K562 (cell line): Measurements from ENCODE around the gene RPL15. TPM values are rescaled to one million over a fixed set of nuclear protein-coding genes. Genes with fewer than 3 reads are reported as not detected.

ENCODE experiments used
- GTF2A2 ChIP-seq: IDR thresholded peaks from 2 replicates; pipeline ENCODE4 v1.6.1; 2016; ENCODE audit warnings: mild to moderate bottlenecking, missing genetic modification characterization, missing compliant biosample characterization
- KDM2B ChIP-seq: fragments of 250-450 bp; sonication (Bioruptor Pico); IDR thresholded peaks from 2 replicates; pipeline ENCODE4 v1.8.0; 2021; ENCODE audit warnings: mild to moderate bottlenecking, moderate library complexity
- PTTG1 ChIP-seq: fragments of 450-650 bp; IDR thresholded peaks from 2 replicates; pipeline ENCODE4 v1.6.1; 2016; ENCODE audit warnings: low read depth, mild to moderate bottlenecking, missing genetic modification characterization, missing compliant biosample characterization
- TBL1XR1 ChIP-seq, 2 experiments: IDR thresholded peaks; 2 replicates each; pipeline ENCODE4 v1.6.1; 2012; ENCODE audit warnings: improper control_type of control experiment in 2 of 2, low read length in 2 of 2, mild to moderate bottlenecking in 1 of 2
- ZNF444 ChIP-seq: fragments of 250-450 bp; sonication (Bioruptor Pico); IDR thresholded peaks from 2 replicates; pipeline ENCODE4 v1.4.0; 2020; ENCODE audit warnings: mild to moderate bottlenecking, moderate library complexity
- ZNF79 ChIP-seq: fragments of 250-450 bp; sonication (Bioruptor Pico); IDR thresholded peaks from 2 replicates; pipeline ENCODE4 v1.4.0; 2020; ENCODE audit warnings: low read depth, mild to moderate bottlenecking, moderate library complexity
- polyA plus RNA-seq, 8 experiments: library from polyadenylated mRNA; depleted of rRNA in 4 of 8; stranded (reverse) in 5 of 8; unstranded in 3 of 8; fragments of >200 nt; fragmentation: Nextera tagmentation in 2 of 8; fragmentation: Illumina TruSeq in 1 of 8; extraction: Ambion mirVana in 2 of 8; extraction: Trizol in 1 of 8; gene quantifications; 2 replicates each; pipeline versions ENCODE4 v1.2.1 to v1.2.3, GENCODE V29; 2011 to 2014; ENCODE audit warnings: inconsistent platforms in 1 of 8, missing spikeins in 1 of 8
- total RNA-seq, 7 experiments: library from RNA; depleted of rRNA in 6 of 7; stranded (reverse); fragments of >200 nt in 6 of 7; fragmentation: Illumina TruSeq in 2 of 7; extraction: Trizol in 2 of 7; gene quantifications; 2 replicates each; pipeline versions ENCODE4 v1.2.1 to v1.2.3, GENCODE V29; 2011 to 2021; ENCODE audit warnings: low replicate concordance in 1 of 7
- TF ChIP-seq, protein P1 (sequence below), 2 experiments: fragments of 450-650 bp in 1 of 2; sonication (generic) in 1 of 2; formaldehyde crosslinking in 1 of 2; IDR thresholded peaks; 2 replicates each; pipeline versions ENCODE4 v1.7.1 to v1.9.0; 2016 to 2022; ENCODE audit warnings: inconsistent platforms in 1 of 2, mild to moderate bottlenecking in 1 of 2, missing genetic modification reagents in 1 of 2
- TF ChIP-seq, protein P2 (sequence below): sonication (generic); formaldehyde crosslinking; IDR thresholded peaks from 2 replicates; pipeline ENCODE4 v1.4.0; 2020; ENCODE audit warnings: mild to moderate bottlenecking, missing genetic modification reagents

The RPL15 gene
- total and polyA plus RNA-seq, 9 of the 15 experiments (the other 6 are each of a cell fraction or from before 2014, with no cell fraction given) = 2,393 to 8,850 (median 3,928) TPM

DNA sequence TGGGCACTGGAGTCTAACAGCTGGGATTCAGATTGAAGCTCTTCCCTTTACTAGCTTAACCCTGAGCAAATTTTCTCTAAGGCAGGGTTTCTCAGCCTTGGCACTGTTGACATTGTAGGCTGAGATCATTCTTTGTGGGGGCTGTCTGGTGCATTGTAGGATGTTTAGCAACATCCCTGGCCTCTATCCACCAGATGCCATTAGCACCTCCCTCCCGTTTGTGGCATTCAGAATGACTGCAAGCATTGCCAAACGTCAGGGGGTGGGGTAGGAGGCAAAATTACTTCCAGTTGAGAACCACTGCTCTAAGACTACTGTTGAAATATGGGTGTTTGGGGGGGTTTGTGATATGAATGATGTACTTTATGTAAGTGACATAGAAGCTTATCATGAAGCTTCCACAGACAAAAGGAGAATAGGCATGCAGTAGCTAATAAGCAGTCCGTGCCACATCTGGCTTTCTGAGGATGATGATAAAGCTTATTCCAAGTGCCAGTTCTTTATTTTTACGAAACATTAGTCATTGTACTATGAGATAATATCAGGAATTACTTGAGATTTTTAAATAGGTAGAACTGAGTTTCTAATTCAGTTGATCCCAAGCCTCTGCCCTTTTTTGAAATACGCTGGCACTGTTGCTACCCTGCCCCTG is 39.5 kb upstream of the RPL15 start (continued):
- TF ChIP-seq, protein P1, sequence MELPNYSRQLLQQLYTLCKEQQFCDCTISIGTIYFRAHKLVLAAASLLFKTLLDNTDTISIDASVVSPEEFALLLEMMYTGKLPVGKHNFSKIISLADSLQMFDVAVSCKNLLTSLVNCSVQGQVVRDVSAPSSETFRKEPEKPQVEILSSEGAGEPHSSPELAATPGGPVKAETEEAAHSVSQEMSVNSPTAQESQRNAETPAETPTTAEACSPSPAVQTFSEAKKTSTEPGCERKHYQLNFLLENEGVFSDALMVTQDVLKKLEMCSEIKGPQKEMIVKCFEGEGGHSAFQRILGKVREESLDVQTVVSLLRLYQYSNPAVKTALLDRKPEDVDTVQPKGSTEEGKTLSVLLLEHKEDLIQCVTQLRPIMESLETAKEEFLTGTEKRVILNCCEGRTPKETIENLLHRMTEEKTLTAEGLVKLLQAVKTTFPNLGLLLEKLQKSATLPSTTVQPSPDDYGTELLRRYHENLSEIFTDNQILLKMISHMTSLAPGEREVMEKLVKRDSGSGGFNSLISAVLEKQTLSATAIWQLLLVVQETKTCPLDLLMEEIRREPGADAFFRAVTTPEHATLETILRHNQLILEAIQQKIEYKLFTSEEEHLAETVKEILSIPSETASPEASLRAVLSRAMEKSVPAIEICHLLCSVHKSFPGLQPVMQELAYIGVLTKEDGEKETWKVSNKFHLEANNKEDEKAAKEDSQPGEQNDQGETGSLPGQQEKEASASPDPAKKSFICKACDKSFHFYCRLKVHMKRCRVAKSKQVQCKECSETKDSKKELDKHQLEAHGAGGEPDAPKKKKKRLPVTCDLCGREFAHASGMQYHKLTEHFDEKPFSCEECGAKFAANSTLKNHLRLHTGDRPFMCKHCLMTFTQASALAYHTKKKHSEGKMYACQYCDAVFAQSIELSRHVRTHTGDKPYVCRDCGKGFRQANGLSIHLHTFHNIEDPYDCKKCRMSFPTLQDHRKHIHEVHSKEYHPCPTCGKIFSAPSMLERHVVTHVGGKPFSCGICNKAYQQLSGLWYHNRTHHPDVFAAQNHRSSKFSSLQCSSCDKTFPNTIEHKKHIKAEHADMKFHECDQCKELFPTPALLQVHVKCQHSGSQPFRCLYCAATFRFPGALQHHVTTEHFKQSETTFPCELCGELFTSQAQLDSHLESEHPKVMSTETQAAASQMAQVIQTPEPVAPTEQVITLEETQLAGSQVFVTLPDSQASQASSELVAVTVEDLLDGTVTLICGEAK (IDR thresholded peaks at IDR 0.05) = no peak
- TF ChIP-seq, protein P1 (CRISPR knock-in tag; IDR thresholded peaks at IDR 0.05) = no peak
- no peak for TF ChIP-seq KDM2B (CRISPR knock-in tag)
- TF ChIP-seq ZNF444 (CRISPR knock-in tag) = no peak
- TF ChIP-seq GTF2A2 = no peak
- TF ChIP-seq, protein P2, sequence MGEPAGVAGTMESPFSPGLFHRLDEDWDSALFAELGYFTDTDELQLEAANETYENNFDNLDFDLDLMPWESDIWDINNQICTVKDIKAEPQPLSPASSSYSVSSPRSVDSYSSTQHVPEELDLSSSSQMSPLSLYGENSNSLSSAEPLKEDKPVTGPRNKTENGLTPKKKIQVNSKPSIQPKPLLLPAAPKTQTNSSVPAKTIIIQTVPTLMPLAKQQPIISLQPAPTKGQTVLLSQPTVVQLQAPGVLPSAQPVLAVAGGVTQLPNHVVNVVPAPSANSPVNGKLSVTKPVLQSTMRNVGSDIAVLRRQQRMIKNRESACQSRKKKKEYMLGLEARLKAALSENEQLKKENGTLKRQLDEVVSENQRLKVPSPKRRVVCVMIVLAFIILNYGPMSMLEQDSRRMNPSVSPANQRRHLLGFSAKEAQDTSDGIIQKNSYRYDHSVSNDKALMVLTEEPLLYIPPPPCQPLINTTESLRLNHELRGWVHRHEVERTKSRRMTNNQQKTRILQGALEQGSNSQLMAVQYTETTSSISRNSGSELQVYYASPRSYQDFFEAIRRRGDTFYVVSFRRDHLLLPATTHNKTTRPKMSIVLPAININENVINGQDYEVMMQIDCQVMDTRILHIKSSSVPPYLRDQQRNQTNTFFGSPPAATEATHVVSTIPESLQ (CRISPR knock-in tag) = no peak
- no peak for TF ChIP-seq ZNF79 (CRISPR knock-in tag)
- TF ChIP-seq PTTG1 (tag) = no peak
- TF ChIP-seq TBL1XR1 (IDR thresholded peaks at IDR 0.05; ENCODE audit: low read length in 2 of 2) = no peak
